Stimulated activated CD4-positive, alpha-beta T cell treated with anti-CD3 and anti-CD28 coated beads, Interleukin-15, amount 100 ng/mL, for 48 hours (primary cell): ENCODE measurements around the gene TXNL4B.

Experiments
- DNase-seq, 2 donors: peaks; one replicate each; pipeline ENCODE4 v3.0.0-alpha.2; 2020; ENCODE audit warnings: low read depth in 2 of 2

TXNL4B gene

DNA sequence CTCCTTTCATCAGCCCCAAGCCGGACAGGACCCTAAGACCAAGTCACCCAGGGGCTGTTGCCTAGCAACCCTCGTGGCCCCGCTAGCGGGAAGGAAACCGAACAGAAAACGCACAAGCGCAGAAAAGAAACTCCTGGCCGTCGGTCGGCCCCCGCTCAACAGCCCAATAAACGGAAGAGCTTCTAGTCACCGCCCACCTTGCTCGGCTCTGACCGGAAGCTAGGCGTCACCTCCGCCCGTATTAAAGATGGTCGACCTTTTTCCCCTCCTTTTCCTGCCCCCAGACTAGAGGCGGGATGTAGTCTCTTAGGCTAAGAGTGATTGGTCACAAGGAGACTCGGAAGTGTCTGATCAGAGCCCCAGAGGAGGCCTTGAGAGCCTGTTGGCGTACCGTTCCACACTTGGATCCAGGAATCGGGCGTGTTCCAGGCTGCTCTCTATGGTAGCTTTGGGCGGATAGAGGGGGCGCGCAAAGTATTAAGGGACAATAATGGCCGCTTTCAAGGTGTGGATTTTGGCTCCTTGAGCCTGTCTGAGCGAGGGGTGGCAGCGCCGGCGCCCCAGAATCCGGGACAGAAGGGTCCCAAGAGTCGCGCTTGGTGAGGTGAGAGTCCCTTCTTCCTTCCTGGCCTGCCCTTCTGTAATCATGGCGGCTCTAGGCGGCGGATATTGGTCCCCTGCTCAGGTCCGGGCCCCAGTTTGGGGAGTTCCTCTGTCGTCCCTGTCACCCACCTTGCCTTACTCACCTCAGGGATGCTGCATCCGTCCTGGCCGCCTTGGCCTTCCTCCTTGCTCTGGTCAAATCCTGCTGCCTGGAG is at the start of gene TXNL4B, which contains the start of gene DHX38:
TSS of gene TXNL4B (minus strand) at position 173 of the 818 bp plus-strand sequence. CDS start 2,871 bp downstream, outside the sequence.
TSS of gene DHX38 (plus strand) at position 400 of the 818 bp plus-strand sequence. CDS start 2,311 bp downstream, outside the sequence.
- DNase-seq: peak; percentile 90 to 91

DNA sequence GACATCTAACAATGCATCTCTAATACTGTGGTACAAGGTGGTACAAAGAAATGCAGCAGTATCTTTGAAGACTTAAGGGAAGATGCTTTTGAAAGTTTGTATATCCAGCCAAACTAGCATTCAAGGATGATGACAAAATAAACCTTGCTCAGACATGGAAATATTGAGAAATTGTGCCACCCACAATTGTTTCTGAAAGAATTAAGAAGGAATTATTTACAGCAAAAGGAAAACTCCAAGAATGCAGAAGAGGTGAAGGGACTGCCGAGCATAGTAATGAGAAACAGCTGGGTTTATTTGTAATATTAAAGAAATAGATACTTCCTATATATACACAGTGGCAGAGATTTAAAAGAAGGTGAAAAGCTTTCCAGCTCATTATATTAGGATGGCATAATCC is 49.1 kb upstream of the TXNL4B start:
- no peak for DNase-seq

DNA sequence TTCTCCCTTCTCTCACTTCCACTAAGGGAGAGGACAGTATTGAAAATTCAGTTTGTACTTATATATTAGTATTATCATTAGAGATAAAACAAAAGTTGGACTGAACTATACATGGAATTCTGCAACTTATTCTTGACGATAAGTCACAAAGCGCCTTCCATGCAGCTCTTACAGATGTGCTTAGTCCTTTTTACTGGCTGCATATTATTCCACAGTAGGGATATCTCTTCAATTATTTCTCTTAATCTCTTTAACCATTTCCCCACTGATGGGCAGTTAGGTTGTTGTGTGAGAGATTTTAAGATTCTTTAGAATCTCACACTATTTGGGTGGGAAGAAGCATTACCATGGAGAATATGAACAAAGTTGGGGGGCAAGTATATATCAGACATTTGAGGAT is 46.5 kb upstream of the TXNL4B start:
- no peak for DNase-seq

DNA sequence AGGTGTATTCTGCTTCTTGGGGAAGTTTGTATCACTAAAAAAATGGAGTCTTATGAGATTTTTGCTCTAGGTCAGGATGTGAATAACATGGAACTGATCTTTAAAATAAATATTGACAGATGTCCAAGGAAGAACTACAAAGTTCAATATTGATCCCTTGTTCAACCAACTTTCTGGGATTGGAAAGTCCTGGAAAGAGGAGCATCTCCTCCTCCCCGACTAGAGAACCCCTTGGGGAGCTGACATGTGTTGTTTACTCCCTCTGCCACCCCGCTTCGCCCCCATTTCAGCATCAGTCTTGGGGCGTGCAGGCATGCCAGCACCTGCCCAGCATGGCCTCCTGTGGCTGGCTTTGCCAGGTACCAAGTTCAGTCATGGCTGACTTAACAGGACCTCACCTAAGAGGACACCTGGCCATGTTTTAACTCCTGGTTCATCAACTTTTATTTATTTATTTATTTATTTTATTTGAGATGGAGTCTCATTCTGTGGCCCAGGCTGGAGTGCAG is 44.7 kb upstream of the TXNL4B start:
- DNase-seq: no peak

DNA sequence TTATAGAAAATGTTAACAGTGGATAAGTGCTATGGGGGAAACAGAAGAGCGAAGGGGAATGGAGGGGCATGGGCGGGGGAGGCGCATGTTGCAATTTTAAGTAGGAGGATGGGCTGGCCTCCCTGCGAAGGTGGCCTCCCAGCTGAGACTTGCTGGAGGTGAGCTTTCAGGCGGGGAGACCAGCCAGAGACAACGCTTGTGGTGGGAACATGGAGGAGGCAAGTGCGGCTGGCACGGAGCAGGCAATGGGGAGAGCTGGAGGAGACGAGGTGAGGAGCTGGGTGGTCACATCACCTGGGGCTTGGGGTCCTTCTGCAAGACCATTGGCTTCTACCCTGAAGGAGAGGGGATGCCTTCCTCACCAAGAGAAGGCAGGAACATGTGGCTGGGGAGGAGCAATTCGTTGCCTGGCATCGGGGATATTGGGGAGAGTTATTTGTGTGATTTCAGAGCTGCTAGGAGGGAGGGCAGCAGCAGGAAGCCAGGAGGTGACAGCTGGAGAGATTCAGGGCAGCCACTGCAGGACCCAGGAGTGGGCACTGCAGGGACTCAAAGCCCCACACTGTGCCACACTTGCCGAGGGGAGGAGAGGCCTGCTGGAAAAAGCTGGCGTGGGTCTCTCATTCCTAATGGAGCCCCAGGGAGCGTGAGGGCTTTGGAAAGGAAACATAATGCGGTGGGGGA is 44.1 kb upstream of the TXNL4B start:
- DNase-seq: no peak

DNA sequence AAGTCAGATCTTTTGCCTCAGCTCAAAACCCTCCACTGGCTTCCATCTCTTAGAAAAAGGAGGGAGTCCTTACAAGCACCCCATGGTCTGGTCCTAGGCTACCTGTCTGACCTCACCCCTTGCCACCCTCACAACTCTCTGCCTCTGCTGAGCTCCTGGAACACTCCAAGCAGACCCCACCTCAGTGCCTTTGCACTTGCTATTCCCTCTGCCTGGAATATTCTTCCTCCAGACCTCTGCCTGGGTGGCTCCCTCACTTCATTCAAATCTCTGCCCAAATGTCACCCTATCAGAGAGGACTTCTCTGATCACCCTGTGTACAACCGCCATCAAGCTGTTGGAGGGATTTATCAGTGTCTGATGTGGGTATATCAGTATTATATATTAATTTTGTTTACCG is 41.1 kb upstream of the TXNL4B start:
- no peak for DNase-seq

DNA sequence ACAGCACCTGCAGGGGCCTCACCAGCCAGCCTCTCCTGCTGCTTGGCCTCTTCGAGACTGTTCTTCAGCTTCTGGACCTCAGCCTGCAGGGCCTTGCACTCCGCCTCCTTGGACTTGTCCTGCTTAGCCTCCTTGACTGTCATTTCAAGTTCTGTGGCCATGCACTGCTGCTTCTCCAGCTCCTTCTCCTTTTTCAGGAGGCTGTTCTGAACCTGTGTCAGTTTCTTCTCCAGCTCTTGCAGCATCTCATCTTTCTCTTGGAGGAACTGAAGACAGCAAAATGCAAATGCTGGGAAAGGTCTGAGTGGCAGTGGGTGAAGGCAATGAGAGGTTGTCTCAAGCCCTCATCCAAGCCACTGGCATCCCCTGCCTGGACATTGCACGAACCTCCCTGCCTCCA is 39.3 kb upstream of the TXNL4B start:
- no peak for DNase-seq

DNA sequence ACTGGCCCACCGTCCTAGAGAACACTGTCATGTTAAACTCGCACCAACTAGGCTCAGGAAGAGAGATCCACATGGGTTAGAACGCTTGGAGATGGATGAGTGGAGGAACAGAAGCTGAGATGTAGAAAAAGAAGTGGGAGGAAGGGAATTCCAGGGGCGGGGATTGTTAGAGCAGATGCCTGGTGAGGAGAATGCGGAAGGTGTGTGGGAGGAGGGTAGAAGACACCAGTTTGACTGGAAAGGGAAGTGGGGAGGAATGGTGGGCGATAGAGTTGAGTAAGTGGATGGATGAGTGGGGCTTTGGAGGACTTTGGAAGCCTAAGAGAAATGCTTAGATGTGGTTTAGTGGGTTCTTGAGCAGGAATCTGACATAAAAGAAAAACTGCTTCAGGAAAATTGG is 37.6 kb upstream of the TXNL4B start:
- no peak for DNase-seq

DNA sequence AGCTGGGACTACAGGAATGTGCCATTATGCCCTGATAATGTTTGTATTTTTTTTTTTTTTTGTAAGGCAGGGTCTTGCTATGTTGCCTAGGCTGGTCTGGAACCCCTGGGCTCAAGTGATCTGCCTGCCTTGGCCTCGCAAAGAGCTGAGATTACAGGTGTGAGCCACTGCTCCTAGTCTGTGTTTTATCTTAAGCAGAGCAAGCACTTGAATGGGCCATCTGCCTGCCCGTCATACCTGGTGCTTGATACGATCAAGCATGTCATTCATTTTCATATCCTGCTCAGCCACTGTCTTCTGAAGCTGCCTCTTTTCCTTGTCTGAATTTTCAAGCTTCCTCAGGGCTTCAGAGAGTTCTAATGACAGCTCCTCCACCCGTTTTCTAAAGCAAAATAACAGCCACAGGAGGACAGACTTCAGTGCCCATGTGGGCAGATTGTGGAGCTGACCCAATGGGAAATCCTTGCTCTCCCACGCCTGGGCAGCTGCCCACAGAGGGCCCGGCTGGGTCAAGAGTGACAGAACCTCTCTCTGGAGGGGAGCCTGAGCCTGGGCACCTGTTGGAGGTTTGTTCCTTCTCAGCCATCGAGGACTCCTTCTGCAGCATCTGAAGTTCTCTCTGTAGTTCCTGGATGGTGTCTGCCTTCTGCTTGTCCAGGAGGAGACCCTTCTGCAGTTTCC is 36.7 kb upstream of the TXNL4B start:
- no peak for DNase-seq

DNA sequence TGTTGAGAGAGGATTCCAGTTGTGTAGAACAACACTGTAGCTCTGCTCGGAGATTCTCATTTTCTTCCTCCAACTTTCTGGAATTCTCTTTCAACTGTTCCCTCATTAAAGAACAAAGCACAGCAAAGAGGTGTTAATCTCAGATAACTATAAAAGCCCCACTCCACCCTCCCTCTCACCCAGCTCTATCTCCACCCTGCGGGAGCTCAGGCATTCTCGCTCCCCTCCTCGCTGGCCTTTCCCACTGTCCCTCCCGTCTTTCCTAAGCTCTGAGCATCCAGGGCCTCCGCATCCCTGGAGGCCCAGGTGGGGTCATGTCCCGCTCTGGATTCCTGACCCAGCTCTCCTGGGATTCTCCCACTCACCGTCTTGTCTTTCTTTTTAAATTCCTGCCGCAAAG is 35.3 kb upstream of the TXNL4B start:
- no peak for DNase-seq

DNA sequence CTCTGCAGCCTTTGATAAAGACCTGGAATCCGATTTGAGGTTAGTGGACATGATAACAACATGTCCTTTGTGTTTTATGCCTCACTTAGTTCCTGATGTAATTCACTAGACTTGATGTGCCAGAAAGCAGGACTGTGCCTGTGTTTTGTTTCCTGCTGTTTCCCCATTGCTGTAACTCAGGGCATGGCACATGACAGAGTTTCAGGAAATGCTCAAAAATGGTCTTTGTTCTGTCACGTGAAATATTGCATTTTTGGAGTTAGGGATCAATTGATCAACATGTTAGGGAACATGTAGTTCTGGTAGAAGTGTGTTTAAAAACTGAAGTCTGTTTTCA is 33.0 kb upstream of the TXNL4B start:
- no peak for DNase-seq

DNA sequence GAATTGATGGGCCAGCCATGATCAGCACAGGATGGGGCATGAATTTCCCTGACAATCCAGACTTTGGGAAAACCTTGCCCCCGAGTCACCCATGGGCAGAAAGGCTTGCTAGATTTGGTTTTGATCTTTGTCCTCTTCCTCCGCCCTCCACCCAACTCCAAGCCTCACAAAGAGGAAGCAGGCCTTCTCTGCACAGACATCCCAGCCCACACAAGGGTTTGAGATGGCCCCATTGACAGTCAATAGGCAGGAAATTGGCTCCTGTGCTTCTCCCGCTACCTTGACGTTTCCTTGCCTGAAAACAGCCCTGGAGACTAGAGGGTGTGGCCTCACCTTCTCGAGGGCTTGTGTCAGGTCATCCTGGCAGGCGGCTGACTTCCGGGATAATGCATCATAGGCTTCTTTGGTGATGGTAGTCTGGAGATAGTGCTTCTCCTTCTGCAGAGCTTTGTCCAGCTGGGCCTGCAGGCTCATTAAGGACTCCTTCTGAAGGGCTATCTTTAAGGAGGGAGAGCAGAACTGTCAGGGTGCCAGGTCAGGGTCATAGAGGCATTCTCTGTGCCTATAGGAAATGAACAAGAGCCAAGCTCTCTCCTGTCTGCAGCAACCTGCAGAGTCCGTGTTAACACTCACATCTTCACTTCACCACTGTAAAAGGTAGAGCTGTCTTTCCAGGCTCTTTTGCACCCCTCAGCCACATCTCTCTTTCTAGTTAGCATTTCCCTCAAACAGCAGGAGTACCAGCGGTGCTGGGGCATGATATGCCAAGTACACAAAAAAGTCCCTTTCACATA is 32.4 kb upstream of the TXNL4B start:
- DNase-seq: no peak

DNA sequence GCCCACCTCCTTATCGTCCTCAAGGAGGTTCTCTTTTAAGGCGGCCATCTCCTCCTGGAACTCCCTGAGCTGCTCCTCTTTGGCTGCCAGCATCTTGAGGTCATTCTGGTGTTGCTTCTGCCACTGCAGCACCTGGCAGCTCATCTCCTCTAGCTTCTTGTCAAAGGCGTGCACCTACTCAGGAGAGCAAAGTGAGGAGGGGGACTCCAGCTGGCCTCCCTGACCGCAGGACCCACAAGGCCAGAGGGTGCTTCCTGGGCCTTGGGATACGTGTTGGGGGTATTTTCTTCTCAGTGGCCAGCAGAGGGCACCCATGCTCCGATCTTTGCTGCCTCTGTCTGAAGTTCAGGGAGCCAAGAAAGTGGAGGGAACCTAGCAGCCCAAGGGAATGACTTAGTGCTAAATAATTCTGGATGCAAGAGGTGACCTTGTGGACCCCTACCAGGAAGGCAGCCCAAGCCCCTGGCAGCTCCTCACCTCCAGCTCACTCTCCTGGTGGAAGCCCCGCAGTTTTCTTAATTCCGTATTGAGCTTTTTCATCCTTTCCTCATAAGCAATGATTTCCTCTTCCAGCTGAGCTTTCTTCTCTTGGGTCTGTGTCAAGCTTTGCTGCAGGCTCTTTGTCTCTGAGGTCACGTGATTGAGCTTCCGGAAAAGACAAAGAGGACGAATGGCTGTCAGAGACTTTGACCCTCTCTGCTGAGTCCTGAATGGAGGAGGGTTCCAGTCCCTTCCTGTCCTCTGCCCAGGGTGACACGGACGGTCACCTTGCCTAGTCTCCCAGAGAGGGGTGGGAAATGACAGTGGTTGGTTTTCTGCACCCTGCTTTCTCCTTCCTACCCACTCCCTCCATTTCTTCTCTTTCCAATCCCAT is 31.6 kb upstream of the TXNL4B start:
- DNase-seq: peak; percentile 20 to 38

DNA sequence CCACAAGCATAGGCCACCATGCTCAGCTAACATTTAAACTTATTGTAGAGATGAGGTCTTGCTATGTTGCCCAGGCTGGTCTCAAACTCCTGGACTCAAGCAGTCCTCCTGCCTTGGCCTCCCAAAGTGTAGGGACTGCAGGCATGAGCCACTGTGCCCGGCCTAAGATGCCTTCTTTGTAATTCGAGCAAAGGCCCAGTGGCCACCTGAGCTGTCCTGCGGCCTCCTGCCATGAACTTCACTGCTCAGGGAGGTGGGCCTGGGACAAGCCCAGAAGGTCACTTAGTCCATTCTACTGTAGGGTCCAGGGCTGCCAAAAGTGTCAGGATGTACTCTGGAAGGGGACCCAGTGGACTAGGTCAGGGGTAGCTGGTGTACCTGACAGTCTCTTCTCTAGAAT is 30.7 kb upstream of the TXNL4B start:
- no peak for DNase-seq

DNA sequence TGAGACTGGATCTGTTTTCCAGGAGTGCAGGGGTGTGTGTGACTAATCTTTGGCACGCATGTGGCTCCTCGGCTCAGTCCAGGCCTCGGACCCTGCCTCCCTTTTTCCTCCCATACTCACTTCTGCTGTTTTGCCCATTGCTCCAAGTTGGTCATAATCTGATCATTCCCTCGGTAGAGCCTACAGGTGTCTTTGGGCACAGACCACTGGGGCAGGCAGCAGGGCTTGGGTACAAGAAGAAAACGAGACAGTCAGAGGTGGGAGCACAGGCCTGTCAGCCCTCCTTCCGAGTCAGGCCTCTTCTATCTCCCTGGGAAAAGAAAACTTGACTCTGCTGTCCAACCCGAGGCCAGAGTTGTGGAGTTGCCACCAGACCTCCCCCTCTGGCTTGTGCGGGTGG is 30.0 kb upstream of the TXNL4B start:
- DNase-seq: no peak

DNA sequence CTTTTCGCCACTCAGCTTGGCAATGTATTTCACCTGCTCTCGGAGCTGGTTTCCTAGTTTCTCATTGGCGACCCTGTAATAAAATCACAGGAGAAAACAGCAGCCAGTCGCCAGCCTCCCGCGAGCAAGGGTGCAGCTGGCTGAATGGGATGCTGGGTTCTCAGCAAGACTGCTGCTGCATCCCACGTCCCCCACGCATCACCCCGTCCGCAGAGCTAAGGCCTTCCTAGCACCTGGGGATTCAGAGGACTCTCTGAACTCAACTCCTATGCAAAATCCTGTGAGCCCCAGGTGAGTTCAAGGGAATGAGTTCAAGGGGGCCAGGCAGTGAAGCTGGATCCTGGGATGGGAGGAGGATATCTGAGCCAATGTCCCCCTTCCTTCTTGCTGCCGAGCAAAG is 29.5 kb upstream of the TXNL4B start:
- DNase-seq: no peak

DNA sequence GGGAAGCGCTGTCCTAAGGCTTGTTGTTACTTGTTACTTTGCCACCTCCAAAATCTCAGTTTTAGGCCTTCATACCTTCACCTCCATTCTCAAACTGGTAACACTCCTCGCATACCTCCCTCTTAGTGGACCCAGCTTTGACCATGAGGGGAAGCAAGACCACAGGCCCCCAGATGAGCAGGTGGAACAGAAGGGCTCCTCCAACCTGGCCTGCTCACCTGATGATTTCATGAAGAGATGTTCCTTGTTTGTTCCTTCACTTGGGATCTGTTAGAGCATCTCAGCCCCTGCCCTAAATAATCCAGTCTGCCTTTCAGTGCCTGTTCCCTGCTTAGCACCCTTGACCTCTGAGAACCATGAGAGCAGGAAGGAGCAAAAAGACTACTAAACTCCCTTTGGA is 28.9 kb upstream of the TXNL4B start:
- no peak for DNase-seq

DNA sequence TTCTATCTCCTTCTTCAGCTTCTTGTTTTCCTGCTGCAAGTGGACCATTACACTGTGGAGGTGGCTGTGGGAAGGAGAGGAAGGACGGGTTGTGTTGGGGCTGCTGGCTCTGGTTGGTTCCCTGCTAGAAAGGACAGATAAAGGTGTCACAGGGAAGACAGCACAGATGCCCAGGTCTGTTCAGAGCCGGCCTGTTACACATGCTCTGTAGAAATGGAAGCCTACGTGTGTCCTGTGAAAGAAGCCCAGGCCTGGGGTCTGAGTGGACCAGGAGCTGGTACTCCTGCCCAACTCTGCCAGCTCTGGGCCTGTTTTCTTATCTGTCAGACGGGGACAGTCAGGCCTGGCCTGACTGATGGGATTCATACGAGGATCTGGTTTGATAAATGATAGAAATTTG is 26.6 kb upstream of the TXNL4B start:
- DNase-seq: no peak

DNA sequence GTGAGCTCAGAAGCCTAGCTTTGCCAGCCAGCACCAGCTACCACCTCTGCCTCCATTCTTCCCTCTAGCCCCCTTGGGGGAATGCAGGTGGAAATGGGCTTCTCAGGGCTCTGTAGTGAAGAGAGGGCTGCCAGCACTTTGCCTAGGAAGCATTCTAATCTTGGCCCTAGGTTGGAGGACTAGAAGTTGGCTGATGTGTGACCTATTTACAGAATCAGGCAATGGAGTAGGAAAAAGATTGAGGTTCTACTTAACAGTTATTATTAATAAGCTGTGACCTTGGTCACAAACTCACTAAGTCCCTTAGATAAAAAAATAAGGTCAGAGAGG is 20.2 kb upstream of the TXNL4B start:
- DNase-seq: no peak

DNA sequence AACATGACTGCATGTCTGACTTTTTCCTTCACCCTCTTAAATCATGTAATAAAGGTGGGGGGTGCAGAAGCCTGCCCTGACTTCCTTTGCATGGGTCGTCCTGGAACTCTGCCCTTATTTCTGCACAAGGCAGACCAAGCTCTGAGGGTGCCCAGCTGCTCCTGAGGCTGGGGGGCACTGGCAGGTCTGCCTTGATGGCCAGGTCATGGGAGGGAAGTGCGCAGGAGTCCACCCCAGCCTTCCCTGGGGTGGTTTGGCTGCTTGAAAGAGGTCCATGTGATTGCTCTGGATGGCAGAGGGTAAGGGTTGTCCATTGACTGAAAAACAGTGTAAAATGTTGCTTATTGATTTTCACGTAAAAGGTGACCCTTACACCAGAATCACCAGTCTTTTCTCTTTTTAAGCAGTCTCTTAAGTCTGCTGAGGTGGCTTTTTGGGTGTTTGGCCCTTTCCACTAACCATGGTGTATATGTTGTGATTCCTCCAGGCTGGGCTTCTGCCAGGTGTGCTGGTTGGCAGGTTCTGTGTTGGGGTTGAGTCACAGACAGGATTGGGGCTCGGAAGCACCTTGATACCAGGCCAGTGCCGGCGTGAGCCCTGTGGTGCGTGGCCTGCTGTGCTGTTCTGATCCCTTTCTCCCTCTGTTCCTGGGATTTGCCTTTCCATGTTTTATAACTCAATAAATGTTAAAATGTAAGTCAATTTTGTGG is 19.6 kb upstream of the TXNL4B start:
- no peak for DNase-seq
